GM10248 (cell line): ENCODE measurements around the gene NEUROD2.

Experiments used
- CTCF ChIA-PET: fragments of 300-600 bp; sonication (Branson Sonifier 250); formaldehyde crosslinking; extraction: SDS; loops from one replicate; lab custom pipeline; 2021; ENCODE audit warnings: antibody characterized with exemption; lab: Yijun Ruan, JAX
- POLR2A ChIA-PET: fragments of 350-650 bp; sonication (Branson Sonifier 250); formaldehyde crosslinking; extraction: SDS; loops from one replicate; lab custom pipeline; 2020; ENCODE audit warnings: antibody characterized with exemption; lab: Yijun Ruan, JAX
- DNase-seq: peaks from one replicate; pipeline ENCODE4 v3.0.0; 2012; ENCODE audit errors: extremely low spot score
- CTCF ChIP-seq: IDR thresholded peaks from 2 replicates; pipeline ENCODE4 v1.5.1; 2012; ENCODE audit warnings: mild to moderate bottlenecking, low read depth; ENCODE audit errors: extremely low read depth, missing control alignments, control extremely low read depth

NEUROD2 gene

GRCh38 chr17:39607851-39608130 is at the start of gene NEUROD2:
Gene NEUROD2, minus strand, starts transcription at chr17:39607920. Its CDS starts 1,321 bp downstream, at chr17:39606599.
- CTCF ChIA-PET = no interaction called here
- POLR2A ChIA-PET = no interaction called here
- DNase-seq = no peak
- TF ChIP-seq CTCF = no peak

GRCh38 chr17:39655105-39655504 is 47.4 kb upstream of the NEUROD2 start:
- no peak for TF ChIP-seq CTCF
- CTCF ChIA-PET = interaction anchor here (0.8 to 10.5 kb wide), 18 partner anchors 10 to 373 kb away, joined by 3 to 180 read pairs (median 10); partner anchors contain the start of genes MIEN1, PGAP3, PNMT and PPP1R1B
- POLR2A ChIA-PET = no interaction called here
- no peak for DNase-seq

- CTCF ChIA-PET = interaction anchor here (0.6 to 10.5 kb wide), 25 partner anchors 9 to 374 kb away, joined by 3 to 180 read pairs (median 6); partner anchors contain the start of genes MIEN1, PGAP3, PNMT and PPP1R1B
- POLR2A ChIA-PET = no interaction called here
- peak; percentile 91 for DNase-seq
- peak; percentile 77 for TF ChIP-seq CTCF
Measured at GRCh38 chr17:39653662-39654331, 46.1 kb upstream of the NEUROD2 start.

GRCh38 chr17:39653316-39653661 is 45.6 kb upstream of the NEUROD2 start:
- no peak for TF ChIP-seq CTCF
- ChIA-PET POLR2A (no interaction called here), CTCF (interaction anchor here (1.0 to 10.5 kb wide), 24 partner anchors 8 to 374 kb away, joined by 3 to 180 read pairs (median 6); partner anchors contain the start of genes MIEN1, PGAP3, PNMT and PPP1R1B)
- DNase-seq = no peak

- no peak for DNase-seq
- TF ChIP-seq CTCF = no peak
- CTCF ChIA-PET = interaction anchor here (1.0 to 10.5 kb wide), 11 partner anchors 11 to 105 kb away, joined by 3 to 180 read pairs (median 22); partner anchors contain the start of genes MIEN1, PNMT, PPP1R1B and STARD3
- POLR2A ChIA-PET = no interaction called here
Measured at GRCh38 chr17:39652587-39653315, 45.0 kb upstream of the NEUROD2 start.

GRCh38 chr17:39651923-39652586 is 44.3 kb upstream of the NEUROD2 start:
- no peak for TF ChIP-seq CTCF
- DNase-seq = no peak
- CTCF ChIA-PET = interaction anchor here (1.0 to 10.5 kb wide), 10 partner anchors 11 to 104 kb away, joined by 3 to 180 read pairs (median 26); partner anchors contain the start of genes MIEN1, PNMT, PPP1R1B and STARD3
- POLR2A ChIA-PET = no interaction called here
